ENCODE results near the gene PAQR4. TPM values are rescaled to one million over a fixed set of nuclear protein-coding genes. Genes with fewer than 3 reads are reported as not detected.
A peak's percentile ranks its signal among the peaks of the same experiment; 100 is the strongest.

PAQR4 gene
- total and polyA plus RNA-seq, 2 donors from 2014 or later = 3.5 to 5.9 TPM

GRCh38 chr16:3004781-3005284, 35.7 kb downstream of the PAQR4 start:
- H3K4me3 ChIP-seq (ENCODE audit: low read length in 3 of 3) = peak overlapping the region in 1 of 3 donors; percentile 48
- peak in 2 of 5 donors; percentile 26 to 43 for DNase-seq
- H3K27me3 ChIP-seq (ENCODE audit: control insufficient read depth, insufficient read depth, low read length) = peaks cover 2% of the 10 kb centered on the region
- H3K9me3 ChIP-seq (ENCODE audit: control insufficient read depth in 2 of 3, insufficient read depth in 1 of 3, low read length in 3 of 3) = no peaks in the 10 kb centered on the region
- no peak for TF ChIP-seq CTCF (IDR thresholded peaks at IDR 0.05; ENCODE audit: borderline replicate concordance, extremely low read depth, insufficient read depth)
- FAIRE-seq = no peak
- H3K36me3 ChIP-seq (ENCODE audit: control insufficient read depth in 2 of 3, insufficient read depth in 3 of 3, low read length in 3 of 3) = no peaks in the 10 kb centered on the region
- peak overlapping the region in 1 of 3 donors; percentile 58 for H3K9ac ChIP-seq (ENCODE audit: low read length in 3 of 3)
- H3K27ac ChIP-seq (ENCODE audit: low read depth in 2 of 2, low read length in 2 of 2) = no peak overlapping the region
- intact Hi-C loops (cut with DNase I) = no loop called here
- H3K4me1 ChIP-seq (ENCODE audit: control insufficient read depth in 2 of 3, insufficient read depth in 2 of 3, low read depth in 1 of 3, low read length in 3 of 3) = peaks cover 0 to 3% (median 0%) of the 10 kb centered on the region in 3 donors

- Histone ChIP-seq H3K9me3 (ENCODE audit: control insufficient read depth in 2 of 3, insufficient read depth in 1 of 3, low read length in 3 of 3) (no peaks in the 10 kb centered on the region), H3K4me3 (ENCODE audit: low read length in 3 of 3) (peak overlapping the region in 1 of 3 donors; percentile 19), H3K4me1 (ENCODE audit: control insufficient read depth in 2 of 3, insufficient read depth in 2 of 3, low read depth in 1 of 3, low read length in 3 of 3) (peaks cover 0 to 3% (median 0%) of the 10 kb centered on the region in 3 donors), H3K27ac (ENCODE audit: low read depth in 2 of 2, low read length in 2 of 2) (no peak overlapping the region), H3K27me3 (ENCODE audit: control insufficient read depth, insufficient read depth, low read length) (peaks cover 5% of the 10 kb centered on the region), H3K9ac (ENCODE audit: low read length in 3 of 3) (no peak overlapping the region), H3K36me3 (ENCODE audit: control insufficient read depth in 2 of 3, insufficient read depth in 3 of 3, low read length in 3 of 3) (no peaks in the 10 kb centered on the region)
- no peak for FAIRE-seq
- TF ChIP-seq CTCF (IDR thresholded peaks at IDR 0.05; ENCODE audit: borderline replicate concordance, extremely low read depth, insufficient read depth) = no peak
- DNase-seq = no peak
- intact Hi-C loops (cut with DNase I) = no loop called here
Observed at GRCh38 chr16:3007059-3007956, 38.2 kb downstream of the PAQR4 start.

- no peak for FAIRE-seq
- intact Hi-C loops (cut with DNase I) = no loop called here
- Histone ChIP-seq H3K4me3 (ENCODE audit: low read length in 3 of 3) (peak overlapping the region in 1 of 3 donors; percentile 19), H3K27ac (ENCODE audit: low read depth in 2 of 2, low read length in 2 of 2) (no peak overlapping the region), H3K9me3 (ENCODE audit: control insufficient read depth in 2 of 3, insufficient read depth in 1 of 3, low read length in 3 of 3) (no peaks in the 10 kb centered on the region), H3K27me3 (ENCODE audit: control insufficient read depth, insufficient read depth, low read length) (peaks cover 5% of the 10 kb centered on the region), H3K36me3 (ENCODE audit: control insufficient read depth in 2 of 3, insufficient read depth in 3 of 3, low read length in 3 of 3) (no peaks in the 10 kb centered on the region), H3K9ac (ENCODE audit: low read length in 3 of 3) (no peak overlapping the region), H3K4me1 (ENCODE audit: control insufficient read depth in 2 of 3, insufficient read depth in 2 of 3, low read depth in 1 of 3, low read length in 3 of 3) (peaks cover 0 to 3% (median 0%) of the 10 kb centered on the region in 3 donors)
- TF ChIP-seq CTCF (IDR thresholded peaks at IDR 0.05; ENCODE audit: borderline replicate concordance, extremely low read depth, insufficient read depth) = no peak
- DNase-seq = peak in 1 of 5 donors; percentile 22
Observed at GRCh38 chr16:3007957-3008689, 39.0 kb downstream of the PAQR4 start.
